Measurements from ENCODE around the gene HMOX2.
A peak's percentile ranks its signal among the peaks of the same experiment; 100 is the strongest.

HMOX2 gene

GRCh38 chr16:4548124-4548523 is 71.9 kb downstream of the HMOX2 start:
- TF ChIP-seq CTCF (conservative IDR thresholded peaks at IDR 0.05) (no peak), ZFX (IDR thresholded peaks at IDR 0.05) (no peak)

GRCh38 chr16:4550591-4550990 is 74.4 kb downstream of the HMOX2 start:
- H3K27ac ChIP-seq = no peak overlapping the region
- TF ChIP-seq CTCF (conservative IDR thresholded peaks at IDR 0.05) = no peak
- TF ChIP-seq ZFX (IDR thresholded peaks at IDR 0.05) = no peak

More at GRCh38 chr16:4548124-4548523, 71.9 kb downstream of the HMOX2 start:
- no peak overlapping the region for H3K27ac ChIP-seq

- TF ChIP-seq CTCF (conservative IDR thresholded peaks at IDR 0.05) = no peak
- TF ChIP-seq ZFX (IDR thresholded peaks at IDR 0.05) = no peak
- no peak overlapping the region for H3K27ac ChIP-seq
These were observed 76.3 kb downstream of the HMOX2 start for GRCh38 chr16:4552541-4552940.

GRCh38 chr16:4556112-4556511 is 79.9 kb downstream of the HMOX2 start, which contains the start of gene C16orf96:
Gene C16orf96 (plus strand): TSS chr16:4556340. CDS start chr16:4556490, 150 bp downstream.
- TF ChIP-seq ZFX (IDR thresholded peaks at IDR 0.05) (no peak), CTCF (conservative IDR thresholded peaks at IDR 0.05) (no peak)
- 0 out of 2 replicates have a peak within 1 kb of the TSS, but pooled peaks have one; percentile 6 for H3K27ac ChIP-seq

- TF ChIP-seq ZFX (IDR thresholded peaks at IDR 0.05) (no peak), CTCF (conservative IDR thresholded peaks at IDR 0.05) (no peak)
- 0 out of 2 replicates have a peak overlapping the region, but pooled peaks have one; percentile 6 for H3K27ac ChIP-seq
These were observed 80.4 kb downstream of the HMOX2 start for GRCh38 chr16:4556580-4556979.

- H3K27ac ChIP-seq = no peak overlapping the region
- no peak for TF ChIP-seq CTCF (conservative IDR thresholded peaks at IDR 0.05)
- no peak for TF ChIP-seq ZFX (IDR thresholded peaks at IDR 0.05)
These were observed 81.8 kb downstream of the HMOX2 start for GRCh38 chr16:4557973-4558372.
